Esophagus (tissue), 2 donors: Measurements from ENCODE around the gene ATXN7L2. TPM values are rescaled to one million over a fixed set of nuclear protein-coding genes. Genes with fewer than 3 reads are reported as not detected.
A peak's percentile ranks its signal among the peaks of the same experiment; 100 is the strongest.

Experiments
- H3K27ac ChIP-seq, 2 donors: one replicate each; pipeline ENCODE4 v1.5.1; 2013; ENCODE audit warnings: low read depth in 2 of 2, mild to moderate bottlenecking in 2 of 2, inconsistent platforms in 1 of 2, low read length in 1 of 2, moderate library complexity in 1 of 2
- H3K27me3 ChIP-seq, 2 donors: one replicate each; pipeline ENCODE4 v1.6.1; 2013; ENCODE audit warnings: low read length in 2 of 2, control low read depth in 1 of 2, mild to moderate bottlenecking in 1 of 2; ENCODE audit not compliant: insufficient read depth in 2 of 2, control insufficient read depth in 1 of 2
- H3K36me3 ChIP-seq, 2 donors: one replicate each; pipeline ENCODE4 v1.6.1; 2013; ENCODE audit warnings: low read length in 1 of 2; ENCODE audit not compliant: control insufficient read depth in 2 of 2, insufficient read depth in 2 of 2
- H3K4me1 ChIP-seq, 2 donors: one replicate each; pipeline ENCODE4 v1.6.1; 2013; ENCODE audit warnings: low read length in 1 of 2; ENCODE audit not compliant: control insufficient read depth in 2 of 2, insufficient read depth in 2 of 2
- H3K4me3 ChIP-seq, 2 donors: one replicate each; pipeline ENCODE4 v1.5.1; 2013; ENCODE audit warnings: low read length in 2 of 2, mild to moderate bottlenecking in 2 of 2, low read depth in 1 of 2, moderate library complexity in 1 of 2
- H3K9me3 ChIP-seq, 2 donors: one replicate each; pipeline ENCODE4 v1.6.1; 2013; ENCODE audit warnings: mild to moderate bottlenecking in 2 of 2, low read depth in 1 of 2, low read length in 1 of 2, moderate library complexity in 1 of 2; ENCODE audit not compliant: control insufficient read depth in 2 of 2, insufficient read depth in 1 of 2
- WGBS, 2 donors: extraction: QIAGEN DNeasy Blood & Tissue Kit; methylation state at CpG; one replicate each; pipeline ENCODE4 v1.1.7; 2013; 5-methylcytosine and 5-hydroxymethylcytosine counted together
- polyA plus RNA-seq, 2 donors: library from polyadenylated mRNA; stranded (reverse); fragments of 200-250 nt; gene quantifications; one replicate each; pipeline ENCODE4 v1.2.3, GENCODE V29; 2013
- donor health status: healthy with polysubstance abuse.
- donor health status: Bipolar disorder and iron deficiency.

The ATXN7L2 gene
- polyA plus RNA-seq, 2 donors: 3.6 to 6.4 TPM

DNA sequence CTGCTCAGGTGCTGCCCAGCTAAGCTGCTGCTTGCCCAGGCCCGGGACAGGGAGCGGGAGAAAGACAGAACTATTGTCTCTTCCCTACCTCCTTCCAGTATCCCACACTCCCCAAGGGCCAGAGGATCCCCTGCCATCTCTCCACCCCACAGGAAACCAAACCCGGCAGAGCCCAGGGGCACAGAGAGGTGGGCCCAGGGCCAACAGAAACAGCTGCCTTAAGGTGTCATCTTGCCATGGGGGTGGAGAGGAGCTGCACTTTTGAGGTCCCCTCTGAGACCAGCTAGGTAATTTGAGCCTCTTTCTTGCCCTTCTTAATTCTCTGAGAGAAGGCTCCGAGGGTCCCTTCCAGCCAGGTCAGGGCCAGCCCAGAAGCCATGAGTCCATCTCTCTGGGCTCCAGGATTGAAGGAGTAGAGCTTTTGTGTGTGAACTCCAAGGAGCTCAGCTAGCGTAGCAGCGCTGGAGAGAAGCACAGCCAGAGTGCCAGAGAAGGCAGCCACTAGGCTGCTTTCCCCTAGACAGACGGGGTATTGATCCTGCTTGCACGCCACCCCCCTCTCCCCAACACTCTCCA is 46.3 kb downstream of the ATXN7L2 start:
- no peak overlapping the region for H3K4me3 ChIP-seq
- H3K27ac ChIP-seq: no peak overlapping the region
- 69 to 71% methylated on average over 8 of the region's 8 CpGs for WGBS, 2 donors
- H3K27me3 ChIP-seq: no peaks in the 10 kb centered on the region
- H3K9me3 ChIP-seq: no peaks in the 10 kb centered on the region
- peaks cover 0 to 5% of the 10 kb centered on the region in 2 donors for H3K4me1 ChIP-seq
- no peaks in the 10 kb centered on the region for H3K36me3 ChIP-seq

- no peaks in the 10 kb centered on the region for H3K36me3 ChIP-seq
- no peak overlapping the region for H3K27ac ChIP-seq
- no peaks in the 10 kb centered on the region for H3K27me3 ChIP-seq
- H3K9me3 ChIP-seq: no peaks in the 10 kb centered on the region
- WGBS, 2 donors: 79 to 85% methylated on average over 13 of the region's 13 CpGs
- H3K4me3 ChIP-seq: no peak overlapping the region
- H3K4me1 ChIP-seq: peaks cover 0 to 5% of the 10 kb centered on the region in 2 donors
These were observed 46.9 kb downstream of the ATXN7L2 start for GRCh38 chr1:109530457-109531087.

DNA sequence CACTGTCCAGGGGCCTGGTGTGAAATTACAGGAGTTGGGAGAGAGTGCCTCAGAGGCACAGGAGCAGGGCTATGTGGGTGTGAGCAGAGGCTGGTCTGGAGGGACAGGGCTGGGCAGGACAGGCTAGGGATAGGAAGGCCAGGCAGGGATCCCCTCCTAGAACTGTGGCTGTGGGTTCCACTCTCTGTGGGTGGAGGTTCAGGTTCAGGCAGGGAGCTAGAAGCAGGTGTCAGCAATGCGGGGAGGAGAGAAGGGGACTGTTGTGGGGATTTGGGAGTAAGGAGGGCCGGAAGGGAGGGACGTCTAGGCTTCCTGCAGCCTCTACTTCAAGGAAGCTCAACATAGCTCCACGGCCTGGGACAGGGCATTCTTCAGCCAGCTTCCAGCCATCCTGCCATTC is 47.7 kb downstream of the ATXN7L2 start:
- whole genome bisulfite sequencing, 2 donors: 76 to 80% methylated on average over 4 of the region's 4 CpGs
- H3K4me1 ChIP-seq: peaks cover 0 to 5% of the 10 kb centered on the region in 2 donors
- no peak overlapping the region for H3K27ac ChIP-seq
- no peaks in the 10 kb centered on the region for H3K27me3 ChIP-seq
- no peak overlapping the region for H3K4me3 ChIP-seq
- H3K9me3 ChIP-seq: no peaks in the 10 kb centered on the region
- H3K36me3 ChIP-seq: no peaks in the 10 kb centered on the region

- Histone ChIP-seq H3K27ac (no peak overlapping the region), H3K27me3 (no peaks in the 10 kb centered on the region), H3K36me3 (no peaks in the 10 kb centered on the region), H3K4me3 (no peak overlapping the region), H3K4me1 (peaks cover 0 to 5% of the 10 kb centered on the region in 2 donors), H3K9me3 (no peaks in the 10 kb centered on the region)
- WGBS, 2 donors: 48 to 49% methylated on average over 16 of the region's 16 CpGs
These were observed 48.2 kb downstream of the ATXN7L2 start for GRCh38 chr1:109531826-109532364.

DNA sequence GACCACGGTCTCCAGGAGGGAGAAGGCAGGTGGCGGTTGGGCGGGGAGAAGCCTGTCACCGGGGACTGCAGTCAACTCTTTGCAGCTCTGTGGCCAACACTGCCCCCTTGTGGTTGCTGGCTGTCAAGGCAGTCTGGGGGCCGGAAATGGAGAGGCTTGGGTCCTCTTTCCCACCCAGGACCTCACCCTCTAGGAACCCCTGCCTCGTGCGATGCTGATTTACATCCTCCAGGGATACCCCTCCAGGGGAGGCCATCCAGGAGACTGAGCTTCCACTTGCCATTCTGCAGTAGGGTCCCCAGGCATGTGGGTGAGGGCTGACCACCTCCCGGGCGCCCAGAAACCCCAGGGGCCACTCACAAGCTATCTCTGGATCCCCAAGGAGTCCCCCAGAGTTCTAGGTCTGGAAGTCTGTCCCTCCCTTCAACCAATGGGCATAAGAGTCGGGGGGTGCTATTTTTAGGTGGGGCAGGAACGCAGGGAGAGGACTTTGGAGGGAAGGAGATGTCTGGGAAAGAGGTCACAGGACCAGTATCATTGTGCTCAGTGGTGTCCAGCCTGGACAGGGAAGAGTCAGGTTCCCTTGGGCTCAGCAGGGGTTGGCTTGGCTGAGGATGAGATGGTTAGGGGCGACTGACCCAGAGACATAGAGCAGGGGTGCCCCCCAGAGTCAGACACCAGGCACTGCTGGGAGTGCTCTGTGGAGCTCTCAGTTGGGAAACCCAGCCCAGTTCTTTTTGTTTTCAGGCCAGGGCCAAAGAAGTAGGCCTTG is 48.8 kb downstream of the ATXN7L2 start:
- Histone ChIP-seq H3K4me3 (no peak overlapping the region), H3K9me3 (no peaks in the 10 kb centered on the region), H3K27ac (peak overlapping the region in 1 of 2 donors; percentile 14), H3K36me3 (no peaks in the 10 kb centered on the region), H3K4me1 (peaks cover 0 to 5% of the 10 kb centered on the region in 2 donors), H3K27me3 (no peaks in the 10 kb centered on the region)
- WGBS, 2 donors: 13 to 21% methylated on average over 12 of the region's 12 CpGs

- Histone ChIP-seq H3K4me1 (peaks cover 0 to 5% of the 10 kb centered on the region in 2 donors), H3K27ac (no peak overlapping the region), H3K36me3 (no peaks in the 10 kb centered on the region), H3K9me3 (no peaks in the 10 kb centered on the region), H3K4me3 (no peak overlapping the region), H3K27me3 (no peaks in the 10 kb centered on the region)
- 75 to 87% methylated on average over 1 of the region's 1 CpG for WGBS, 2 donors
These were observed 50.7 kb downstream of the ATXN7L2 start for GRCh38 chr1:109534307-109534858.

DNA sequence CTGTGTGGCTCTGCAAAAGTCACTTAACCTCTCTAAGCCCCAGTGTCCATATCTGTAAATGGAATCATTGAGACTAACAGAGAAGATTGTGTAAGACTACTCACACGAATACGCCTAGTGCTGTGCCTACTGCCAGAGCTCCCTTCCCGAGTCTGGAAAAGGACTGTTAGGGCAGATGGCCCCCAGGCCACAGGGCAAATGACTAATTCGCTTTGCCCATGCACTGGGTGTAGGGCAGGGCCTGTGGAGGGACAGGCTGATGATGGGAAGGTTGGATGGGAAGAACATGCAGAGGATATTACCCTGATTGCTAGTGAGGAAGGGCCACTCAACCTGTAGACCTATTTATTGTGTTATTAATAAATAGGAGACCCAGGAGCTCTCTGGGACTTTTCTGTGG is 51.8 kb downstream of the ATXN7L2 start:
- Histone ChIP-seq H3K36me3 (no peaks in the 10 kb centered on the region), H3K4me3 (no peak overlapping the region), H3K27me3 (no peaks in the 10 kb centered on the region), H3K9me3 (no peaks in the 10 kb centered on the region), H3K4me1 (peaks cover 0 to 5% of the 10 kb centered on the region in 2 donors), H3K27ac (no peak overlapping the region)
- WGBS, 2 donors: 60 to 65% methylated on average over 4 of the region's 4 CpGs

DNA sequence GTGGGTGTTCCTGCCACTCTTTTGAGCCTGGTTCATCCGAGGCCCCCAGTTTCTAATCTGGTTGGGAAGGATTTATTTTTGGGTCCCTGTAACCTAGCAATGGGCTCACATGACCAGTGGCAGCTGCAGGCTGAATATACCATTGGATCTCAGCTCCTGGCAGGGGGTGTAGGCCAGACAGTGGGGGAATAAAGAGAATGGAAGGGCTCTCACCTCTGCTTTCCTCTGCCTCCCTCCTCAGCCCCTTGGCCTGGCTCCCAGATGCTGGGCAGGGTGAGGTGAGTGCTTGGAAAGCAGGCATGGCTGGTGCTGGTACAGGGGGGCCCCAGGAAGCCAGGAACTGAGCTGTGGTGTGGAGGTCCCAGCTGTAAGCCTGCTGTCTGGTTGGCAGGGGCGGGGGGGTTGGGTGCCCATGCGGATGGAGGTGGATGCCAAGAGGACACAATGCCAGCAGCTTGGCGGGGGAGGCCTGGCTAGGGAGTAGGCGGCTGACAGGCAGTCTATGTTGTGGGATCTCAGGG is 52.3 kb downstream of the ATXN7L2 start:
- no peaks in the 10 kb centered on the region for H3K36me3 ChIP-seq
- 61 to 68% methylated on average over 5 of the region's 5 CpGs for WGBS, 2 donors
- no peaks in the 10 kb centered on the region for H3K27me3 ChIP-seq
- H3K9me3 ChIP-seq: no peaks in the 10 kb centered on the region
- H3K4me1 ChIP-seq: peaks cover 0 to 5% of the 10 kb centered on the region in 2 donors
- H3K27ac ChIP-seq: no peak overlapping the region
- no peak overlapping the region for H3K4me3 ChIP-seq

DNA sequence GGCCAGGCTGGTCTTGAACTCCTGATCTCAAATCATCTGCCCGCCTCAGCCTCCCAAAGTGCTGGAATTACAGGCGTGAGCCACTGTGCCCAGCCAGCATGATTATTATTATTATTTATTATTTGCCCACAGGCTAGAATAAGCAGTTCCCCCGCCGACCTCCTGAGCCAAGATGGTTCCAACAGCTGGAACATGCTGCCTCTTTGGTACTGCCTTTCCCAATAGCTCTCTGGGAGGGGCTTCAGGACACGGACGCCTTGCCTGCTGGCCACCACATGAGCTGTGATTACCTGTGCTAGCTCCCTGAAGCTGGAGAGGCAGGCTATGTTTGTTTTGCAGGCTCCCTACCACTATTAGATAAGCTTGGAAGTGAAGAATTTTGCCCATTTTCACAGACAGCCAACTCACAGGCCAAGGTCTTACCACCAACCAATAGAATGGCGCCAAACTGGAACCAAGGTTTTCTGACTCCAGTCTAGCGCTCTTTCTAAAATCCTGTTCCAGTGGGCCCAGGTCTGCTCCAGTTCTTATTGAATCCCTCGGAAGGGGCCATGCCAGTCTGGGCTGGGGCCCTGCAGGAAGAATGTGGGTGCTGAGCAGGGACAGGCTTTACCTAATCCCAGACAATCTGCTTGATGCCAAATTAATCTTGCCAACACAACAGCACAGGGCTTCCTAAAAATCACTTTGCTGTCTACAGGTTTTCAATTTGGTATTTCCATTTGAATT is 53.9 kb downstream of the ATXN7L2 start:
- H3K27me3 ChIP-seq: no peaks in the 10 kb centered on the region
- no peak overlapping the region for H3K4me3 ChIP-seq
- H3K9me3 ChIP-seq: no peaks in the 10 kb centered on the region
- H3K27ac ChIP-seq: no peak overlapping the region
- WGBS, 2 donors: 83 to 87% methylated on average over 9 of the region's 9 CpGs
- H3K36me3 ChIP-seq: no peaks in the 10 kb centered on the region
- peaks cover 0 to 2% of the 10 kb centered on the region in 2 donors for H3K4me1 ChIP-seq
